ENCODE measurements around the gene BMP7.

DNA sequence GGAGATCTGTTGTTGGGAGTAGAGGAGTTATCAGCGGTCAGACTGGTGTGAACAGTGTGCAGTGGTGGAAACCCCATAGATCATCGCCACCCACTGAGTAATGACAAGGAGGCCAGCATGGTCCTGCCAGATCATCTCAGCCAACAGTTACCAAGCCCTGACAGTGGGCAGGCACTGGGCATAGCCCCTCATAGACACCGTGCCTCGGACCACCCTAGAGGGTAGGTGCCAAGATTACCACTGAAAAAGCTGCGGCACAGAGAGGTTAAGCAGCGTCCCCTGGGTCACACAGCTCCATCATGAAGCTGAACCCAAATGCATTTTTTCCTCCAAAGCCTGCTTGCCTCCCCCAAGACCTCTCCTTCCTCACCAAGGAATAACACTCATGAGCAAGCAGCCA lies 21.5 kb upstream of the BMP7 start:
- TF ChIP-seq, protein P1, sequence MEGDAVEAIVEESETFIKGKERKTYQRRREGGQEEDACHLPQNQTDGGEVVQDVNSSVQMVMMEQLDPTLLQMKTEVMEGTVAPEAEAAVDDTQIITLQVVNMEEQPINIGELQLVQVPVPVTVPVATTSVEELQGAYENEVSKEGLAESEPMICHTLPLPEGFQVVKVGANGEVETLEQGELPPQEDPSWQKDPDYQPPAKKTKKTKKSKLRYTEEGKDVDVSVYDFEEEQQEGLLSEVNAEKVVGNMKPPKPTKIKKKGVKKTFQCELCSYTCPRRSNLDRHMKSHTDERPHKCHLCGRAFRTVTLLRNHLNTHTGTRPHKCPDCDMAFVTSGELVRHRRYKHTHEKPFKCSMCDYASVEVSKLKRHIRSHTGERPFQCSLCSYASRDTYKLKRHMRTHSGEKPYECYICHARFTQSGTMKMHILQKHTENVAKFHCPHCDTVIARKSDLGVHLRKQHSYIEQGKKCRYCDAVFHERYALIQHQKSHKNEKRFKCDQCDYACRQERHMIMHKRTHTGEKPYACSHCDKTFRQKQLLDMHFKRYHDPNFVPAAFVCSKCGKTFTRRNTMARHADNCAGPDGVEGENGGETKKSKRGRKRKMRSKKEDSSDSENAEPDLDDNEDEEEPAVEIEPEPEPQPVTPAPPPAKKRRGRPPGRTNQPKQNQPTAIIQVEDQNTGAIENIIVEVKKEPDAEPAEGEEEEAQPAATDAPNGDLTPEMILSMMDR (CRISPR knock-in tag; IDR thresholded peaks at IDR 0.05): no peak
- TF ChIP-seq ASH2L (IDR thresholded peaks at IDR 0.05; ENCODE audit: insufficient read length, low read depth, low read length) (no peak), EP300 (IDR thresholded peaks at IDR 0.05; ENCODE audit: low read depth in 2 of 2, low read length in 2 of 2) (no peak), EP300 (CRISPR knock-in tag; IDR thresholded peaks at IDR 0.05; ENCODE audit: borderline replicate concordance) (no peak), ZNF644 (CRISPR knock-in tag; IDR thresholded peaks at IDR 0.05; ENCODE audit: low read depth) (no peak)
